ENCODE measurements around the gene STAU1. TPM values are rescaled to one million over a fixed set of nuclear protein-coding genes. Genes with fewer than 3 reads are reported as not detected.

The STAU1 gene
- total and polyA plus RNA-seq, 9 donors: 37.2 to 113 (median 70.5) TPM

DNA sequence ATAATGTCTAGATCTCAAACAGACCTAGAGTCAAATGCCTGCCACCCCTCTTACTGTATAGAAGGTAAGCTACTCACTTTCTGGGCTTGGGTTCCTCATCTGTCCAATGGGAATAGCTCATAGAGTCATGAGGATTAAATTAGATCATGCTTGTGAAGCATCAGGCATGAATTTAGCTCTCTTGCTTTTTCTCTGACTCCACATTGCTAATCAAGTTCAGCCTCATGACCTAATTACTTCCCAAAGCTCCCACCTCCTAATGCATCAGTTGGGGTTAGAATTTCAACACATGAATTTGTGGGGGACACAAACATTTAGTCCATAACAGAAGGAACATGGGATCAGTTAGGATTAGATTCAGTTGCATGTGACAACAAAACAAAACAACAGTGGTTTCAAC, 26.4 kb upstream of the STAU1 start:
- Histone ChIP-seq H3K4me1 (ENCODE audit: insufficient read depth) (no peaks in the 10 kb centered on the region), H3K36me3 (no peaks in the 10 kb centered on the region), H3K27me3 (no peaks in the 10 kb centered on the region), H3K27ac (no peak overlapping the region), H3K4me3 (no peak overlapping the region), H3K9me3 (no peaks in the 10 kb centered on the region)
- DNase-seq: no peak
- intact Hi-C loops (cut with DNase I): loop anchor here in 1 of 4 donors (2.0 kb wide), 1 partner anchor 82 kb away; no protein-coding TSS in a partner anchor
- TF ChIP-seq POLR2A (IDR thresholded peaks at IDR 0.05) (no peak), EP300 (IDR thresholded peaks at IDR 0.05) (no peak)
- TF ChIP-seq, protein P1, sequence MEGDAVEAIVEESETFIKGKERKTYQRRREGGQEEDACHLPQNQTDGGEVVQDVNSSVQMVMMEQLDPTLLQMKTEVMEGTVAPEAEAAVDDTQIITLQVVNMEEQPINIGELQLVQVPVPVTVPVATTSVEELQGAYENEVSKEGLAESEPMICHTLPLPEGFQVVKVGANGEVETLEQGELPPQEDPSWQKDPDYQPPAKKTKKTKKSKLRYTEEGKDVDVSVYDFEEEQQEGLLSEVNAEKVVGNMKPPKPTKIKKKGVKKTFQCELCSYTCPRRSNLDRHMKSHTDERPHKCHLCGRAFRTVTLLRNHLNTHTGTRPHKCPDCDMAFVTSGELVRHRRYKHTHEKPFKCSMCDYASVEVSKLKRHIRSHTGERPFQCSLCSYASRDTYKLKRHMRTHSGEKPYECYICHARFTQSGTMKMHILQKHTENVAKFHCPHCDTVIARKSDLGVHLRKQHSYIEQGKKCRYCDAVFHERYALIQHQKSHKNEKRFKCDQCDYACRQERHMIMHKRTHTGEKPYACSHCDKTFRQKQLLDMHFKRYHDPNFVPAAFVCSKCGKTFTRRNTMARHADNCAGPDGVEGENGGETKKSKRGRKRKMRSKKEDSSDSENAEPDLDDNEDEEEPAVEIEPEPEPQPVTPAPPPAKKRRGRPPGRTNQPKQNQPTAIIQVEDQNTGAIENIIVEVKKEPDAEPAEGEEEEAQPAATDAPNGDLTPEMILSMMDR (IDR thresholded peaks at IDR 0.05): no peak

DNA sequence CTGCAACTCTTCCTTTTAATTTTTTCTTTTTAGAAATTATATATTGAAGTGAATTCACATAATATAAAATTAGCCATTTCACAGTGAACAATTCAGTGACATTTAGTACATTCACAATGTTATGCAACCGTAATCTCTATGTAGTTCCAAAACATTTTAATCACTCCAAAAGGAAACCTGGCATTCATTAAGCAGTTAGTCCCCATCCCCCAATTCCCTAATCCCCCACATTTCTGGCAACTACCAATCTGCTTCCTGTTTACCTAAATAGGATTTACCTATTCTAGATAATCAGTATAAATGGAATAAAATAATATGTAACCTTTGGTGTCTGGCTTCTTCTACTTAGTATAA, 22.6 kb upstream of the STAU1 start:
- TF ChIP-seq EP300 (IDR thresholded peaks at IDR 0.05) (no peak), POLR2A (IDR thresholded peaks at IDR 0.05) (no peak)
- TF ChIP-seq, protein P1 (IDR thresholded peaks at IDR 0.05): no peak
- H3K9me3 ChIP-seq: no peaks in the 10 kb centered on the region
- H3K4me1 ChIP-seq (ENCODE audit: insufficient read depth): no peaks in the 10 kb centered on the region
- intact Hi-C loops (cut with DNase I): no loop called here
- H3K4me3 ChIP-seq: no peak overlapping the region
- H3K27ac ChIP-seq: no peak overlapping the region
- H3K27me3 ChIP-seq: no peaks in the 10 kb centered on the region
- DNase-seq: no peak
- no peaks in the 10 kb centered on the region for H3K36me3 ChIP-seq
- WGBS, 3 donors: 12 to 22% (median 14%) methylated on average over 1 of the region's 1 CpG

DNA sequence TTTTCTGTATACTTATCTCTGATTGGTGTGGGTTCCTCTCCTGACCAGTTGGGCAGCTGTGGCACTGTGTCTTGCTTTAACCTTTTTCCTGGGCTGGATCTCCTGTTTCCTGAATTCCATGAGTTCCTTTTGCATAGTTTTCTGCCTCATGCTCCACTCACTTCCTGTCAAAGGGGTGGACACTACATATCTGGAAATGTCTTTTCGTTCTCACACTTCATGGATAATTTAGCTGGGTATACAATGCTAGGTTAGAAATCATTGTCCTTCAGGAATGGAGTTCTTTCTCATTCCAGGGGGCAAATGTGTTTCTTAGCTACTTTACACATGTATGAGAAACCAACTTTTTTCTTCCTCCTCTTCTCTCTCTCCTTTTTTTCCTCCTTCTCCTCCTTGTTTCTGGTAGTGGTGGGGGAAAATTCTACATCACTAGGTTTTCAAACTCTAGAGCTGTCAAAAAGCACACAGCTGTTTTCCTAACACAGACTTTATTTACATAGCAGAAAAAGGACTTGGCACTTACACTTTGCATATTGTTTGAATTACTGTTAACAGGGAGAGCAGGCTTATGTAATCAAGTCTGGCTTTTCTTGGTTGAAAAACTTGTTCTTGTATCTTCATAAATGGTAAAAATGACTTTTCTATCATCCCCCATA, 22.1 kb upstream of the STAU1 start:
- 79 to 92% (median 86%) methylated on average over 1 of the region's 1 CpG for WGBS, 3 donors
- Histone ChIP-seq H3K9me3 (no peaks in the 10 kb centered on the region), H3K4me1 (ENCODE audit: insufficient read depth) (no peaks in the 10 kb centered on the region), H3K27ac (no peak overlapping the region), H3K36me3 (no peaks in the 10 kb centered on the region), H3K27me3 (no peaks in the 10 kb centered on the region), H3K4me3 (no peak overlapping the region)
- intact Hi-C loops (cut with DNase I): no loop called here
- TF ChIP-seq, protein P1 (IDR thresholded peaks at IDR 0.05): no peak
- TF ChIP-seq EP300 (IDR thresholded peaks at IDR 0.05) (no peak), POLR2A (IDR thresholded peaks at IDR 0.05) (no peak)
- no peak for DNase-seq

GRCh38 chr20:49207076-49207475, 18.9 kb upstream of the STAU1 start:
- WGBS, 3 donors: 90 to 93% (median 92%) methylated on average over 6 of the region's 6 CpGs
- H3K36me3 ChIP-seq: no peaks in the 10 kb centered on the region
- H3K27me3 ChIP-seq: no peaks in the 10 kb centered on the region
- intact Hi-C loops (cut with DNase I): no loop called here
- no peak for TF ChIP-seq EP300 (IDR thresholded peaks at IDR 0.05)
- TF ChIP-seq, protein P1 (IDR thresholded peaks at IDR 0.05): no peak
- no peak for TF ChIP-seq POLR2A (IDR thresholded peaks at IDR 0.05)
- H3K9me3 ChIP-seq: no peaks in the 10 kb centered on the region
- DNase-seq: peak in 1 of 5 donors; percentile 7
- H3K4me3 ChIP-seq: no peak overlapping the region
- H3K4me1 ChIP-seq (ENCODE audit: insufficient read depth): no peaks in the 10 kb centered on the region
- no peak overlapping the region for H3K27ac ChIP-seq

Measured in ovary (tissue), 9 donors.